Bronchial epithelial cell (primary cell): Measurements from ENCODE around the gene STMN3. TPM values are rescaled to one million over a fixed set of nuclear protein-coding genes. Genes with fewer than 3 reads are reported as not detected.

Source experiments
- DNase-seq: peaks from one replicate; pipeline ENCODE4 v3.0.0-alpha.2; 2010; ENCODE audit warnings: low read depth
- FAIRE-seq: peaks from 2 replicates; lab custom pipeline; 2011; peaks lifted over from hg19 to GRCh38; lab: Jason Lieb, UNC
- H3K27me3 ChIP-seq: 2 replicates; pipeline ENCODE4 v1.5.1; 2011; ENCODE audit warnings: low read length; ENCODE audit not compliant: control insufficient read depth, insufficient read depth
- H3K36me3 ChIP-seq: 2 replicates; pipeline ENCODE4 v1.5.1; 2011; ENCODE audit warnings: low read length; ENCODE audit not compliant: control insufficient read depth, insufficient read depth
- H3K4me3 ChIP-seq: 2 replicates; pipeline ENCODE4 v1.5.1; 2011; ENCODE audit warnings: mild to moderate bottlenecking, low read depth, low read length, control low read depth
- CTCF ChIP-seq: IDR thresholded peaks from 2 replicates; pipeline ENCODE4 v1.5.1; 2011; ENCODE audit warnings: mild to moderate bottlenecking, moderate library complexity, low read length, control low read depth, inconsistent platforms; ENCODE audit not compliant: insufficient read depth, severe bottlenecking
- total RNA-seq: library from RNA; depleted of rRNA; stranded (reverse); fragments of >200 nt; gene quantifications from 2 replicates; pipeline ENCODE4 v1.2.1, GENCODE V29; 2014

Gene STMN3
- total RNA-seq, 1 donor from 2014 or later = not detected

GRCh38 chr20:63592661-63593060 is 60.6 kb downstream of the STMN3 start:
- H3K27me3 ChIP-seq = no peaks in the 10 kb centered on the region
- no peak overlapping the region for H3K4me3 ChIP-seq
- TF ChIP-seq CTCF = no peak
- H3K36me3 ChIP-seq = peaks cover 25% of the 10 kb centered on the region
- FAIRE-seq (no peak), DNase-seq (no peak)

GRCh38 chr20:63591786-63592355 is 61.4 kb downstream of the STMN3 start:
- DNase-seq (no peak), FAIRE-seq (no peak)
- no peak overlapping the region for H3K4me3 ChIP-seq
- peaks cover 25% of the 10 kb centered on the region for H3K36me3 ChIP-seq
- no peak for TF ChIP-seq CTCF
- no peaks in the 10 kb centered on the region for H3K27me3 ChIP-seq

- no peaks in the 10 kb centered on the region for H3K27me3 ChIP-seq
- FAIRE-seq = no peak
- no peak overlapping the region for H3K4me3 ChIP-seq
- peaks cover 25% of the 10 kb centered on the region for H3K36me3 ChIP-seq
- DNase-seq = no peak
- TF ChIP-seq CTCF = no peak
These were observed 62.1 kb downstream of the STMN3 start for GRCh38 chr20:63591147-63591533.

GRCh38 chr20:63590218-63591146 is 62.7 kb downstream of the STMN3 start:
- FAIRE-seq = no peak
- H3K4me3 ChIP-seq = no peak overlapping the region
- no peak for TF ChIP-seq CTCF
- no peaks in the 10 kb centered on the region for H3K27me3 ChIP-seq
- DNase-seq = no peak
- peaks cover 23% of the 10 kb centered on the region for H3K36me3 ChIP-seq

Other genes starting within 250 kb of the STMN3 start
- not detected in 2 replicates for gene KCNQ2, start 180.8 kb downstream of the STMN3 start, total RNA-seq
- gene EEF1A2, start 154.3 kb downstream of the STMN3 start, total RNA-seq = 1.1 and 1.9 TPM in 2 replicates
- gene PPDPF, start 132.7 kb downstream of the STMN3 start, total RNA-seq = 21.9 and 35.6 TPM in 2 replicates
- 59.5 and 107 TPM in 2 replicates for gene PTK6, start 116.0 kb downstream of the STMN3 start, total RNA-seq
- gene SRMS, start 105.7 kb downstream of the STMN3 start, total RNA-seq = 0.13 and 0.79 TPM in 2 replicates
- gene FNDC11, start 99.3 kb downstream of the STMN3 start, total RNA-seq = 0.26 and 0.90 TPM in 2 replicates
- gene HELZ2, start 79.2 kb downstream of the STMN3 start, total RNA-seq = 13.7 and 30.6 TPM in 2 replicates
- 13.2 and 13.8 TPM in 2 replicates for gene GMEB2, start 26.3 kb downstream of the STMN3 start, total RNA-seq
- 4.5 and 5.8 TPM in 2 replicates for gene RTEL1, start 4.9 kb upstream of the STMN3 start, total RNA-seq
- 4.9 and 7.1 TPM in 2 replicates for gene TNFRSF6B, start 43.2 kb upstream of the STMN3 start, total RNA-seq
- 49.2 and 55.5 TPM in 2 replicates for gene ARFRP1, start 54.6 kb upstream of the STMN3 start, total RNA-seq
- 17.7 and 25.5 TPM in 2 replicates for gene ZGPAT, start 54.6 kb upstream of the STMN3 start, total RNA-seq
- 0.53 and 2.0 TPM in 2 replicates for gene LIME1, start 83.2 kb upstream of the STMN3 start, total RNA-seq
- 14.0 and 21.8 TPM in 2 replicates for gene SLC2A4RG, start 86.4 kb upstream of the STMN3 start, total RNA-seq
- 0.53 and 2.0 TPM in 2 replicates for gene ZBTB46, start 177.8 kb upstream of the STMN3 start, total RNA-seq
- gene ABHD16B, start 208.1 kb upstream of the STMN3 start, total RNA-seq = not detected in 2 replicates
- gene TPD52L2, start 211.8 kb upstream of the STMN3 start, total RNA-seq = 172 and 184 TPM in 2 replicates
- 120 and 121 TPM in 2 replicates for gene DNAJC5, start 241.7 kb upstream of the STMN3 start, total RNA-seq